Activated CD4-positive, alpha-beta T cell treated with anti-CD3 and anti-CD28 coated beads, Interleukin-2, amount 50 U/mL, for 24 hours (primary cell): ENCODE results near the gene PTS.
A peak's percentile ranks its signal among the peaks of the same experiment; 100 is the strongest.

Source experiments
- DNase-seq, 2 donors: peaks; one replicate each; pipeline ENCODE4 v3.0.0-alpha.2; 2020; ENCODE audit warnings: low read depth in 1 of 2, low spot score in 1 of 2

PTS gene

DNA sequence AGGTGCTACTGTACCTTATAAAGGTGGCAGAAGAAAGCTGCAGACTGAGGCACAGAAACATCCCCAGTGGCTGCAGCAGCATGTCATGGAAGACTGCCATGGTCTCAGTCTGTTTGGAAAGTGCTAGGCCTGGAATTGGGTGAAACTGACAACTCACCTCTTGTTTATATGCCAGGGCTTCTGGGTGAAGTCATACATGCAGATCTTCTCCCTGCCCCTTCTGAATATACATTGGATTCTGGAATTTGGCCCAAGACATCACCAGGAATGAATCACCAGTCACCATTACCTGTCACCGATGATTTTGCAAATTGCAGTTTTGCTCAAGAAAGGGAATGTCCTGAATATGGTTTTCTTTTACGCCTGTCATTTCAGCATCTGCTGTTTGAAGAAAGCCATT, 34.3 kb downstream of the PTS start, which contains the start of gene PLET1:
Gene PLET1, minus strand, starts transcription at position 371 of the 400 bp plus-strand sequence. Its CDS starts 271 bp downstream, at position 100.
- DNase-seq = no peak

DNA sequence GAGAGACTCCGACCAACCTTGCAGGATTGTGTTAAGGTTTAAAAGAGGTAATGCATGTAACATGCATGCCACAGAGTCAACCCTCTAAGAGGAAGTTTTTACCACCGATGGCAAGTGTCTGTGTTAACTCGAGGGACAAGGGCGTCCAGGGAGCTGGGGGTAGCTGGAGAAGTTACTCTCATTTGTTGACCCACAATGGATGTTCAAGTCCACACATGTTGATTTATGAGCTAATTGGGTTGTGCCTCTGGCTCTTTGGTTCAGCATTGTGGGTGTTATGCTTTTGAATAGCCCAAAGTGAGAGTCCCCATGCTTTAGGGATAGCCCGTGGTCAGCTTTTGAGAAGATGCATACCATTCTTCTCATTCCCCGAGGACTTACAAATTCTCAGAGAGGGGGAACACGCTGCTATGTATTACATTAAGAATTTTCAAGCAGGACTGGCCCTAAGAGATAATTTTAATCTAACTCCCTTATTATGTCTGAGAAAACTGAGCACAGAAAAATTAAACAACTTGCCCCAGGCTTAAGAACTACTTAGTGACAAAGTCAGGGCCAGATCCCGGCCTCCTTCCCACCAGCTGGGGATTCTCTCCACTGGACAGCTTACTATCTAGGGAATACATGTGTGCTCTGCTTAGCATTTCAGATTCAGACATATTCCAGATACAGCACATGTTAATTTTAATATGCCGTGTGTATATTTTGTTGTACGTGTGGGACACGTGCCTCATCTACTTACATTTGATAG, 39.6 kb downstream of the PTS start:
- no peak for DNase-seq

DNA sequence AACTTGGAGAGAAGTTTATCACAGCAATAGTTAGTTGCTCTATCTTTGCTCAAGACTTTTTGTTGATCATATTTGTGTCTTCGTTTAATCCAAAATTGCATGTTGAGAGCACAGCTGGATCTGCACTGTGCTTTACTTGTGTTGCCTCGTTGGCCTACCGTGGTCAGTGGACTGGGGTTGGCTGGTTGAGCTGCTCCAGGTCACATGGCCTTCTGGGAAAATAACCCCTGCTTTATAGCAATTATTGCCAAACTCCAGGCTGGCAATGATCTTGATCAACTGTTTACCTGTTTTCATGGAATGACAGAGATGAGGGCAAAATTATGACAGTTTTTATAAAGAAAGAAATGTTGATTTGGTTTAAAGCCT, 40.2 kb downstream of the PTS start:
- no peak for DNase-seq

DNA sequence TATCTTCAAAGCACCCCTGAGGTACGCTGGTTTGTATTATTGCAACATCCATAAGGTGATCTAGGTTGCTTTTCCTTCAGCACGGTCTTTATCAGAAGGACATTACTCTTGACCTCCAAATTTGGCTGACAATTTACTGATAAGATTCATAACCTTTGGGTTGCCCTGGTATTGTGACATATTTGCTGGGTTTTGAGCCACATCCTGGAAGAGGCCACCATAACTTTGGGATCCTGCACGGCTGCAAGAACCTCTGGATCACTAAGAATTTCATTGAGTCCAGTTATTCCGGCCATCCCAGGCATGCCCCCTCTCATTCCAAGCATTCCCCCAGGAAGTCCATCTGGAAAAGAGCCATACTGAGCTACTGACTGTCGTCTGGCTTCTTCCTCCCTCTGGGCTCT, 41.0 kb downstream of the PTS start:
- no peak for DNase-seq

GRCh38 chr11:112268406-112268805, 42.2 kb downstream of the PTS start:
- no peak for DNase-seq

- DNase-seq = no peak
Observed at GRCh38 chr11:112269139-112269538, 42.9 kb downstream of the PTS start.

GRCh38 chr11:112270551-112271180, 44.4 kb downstream of the PTS start:
- no peak for DNase-seq

DNA sequence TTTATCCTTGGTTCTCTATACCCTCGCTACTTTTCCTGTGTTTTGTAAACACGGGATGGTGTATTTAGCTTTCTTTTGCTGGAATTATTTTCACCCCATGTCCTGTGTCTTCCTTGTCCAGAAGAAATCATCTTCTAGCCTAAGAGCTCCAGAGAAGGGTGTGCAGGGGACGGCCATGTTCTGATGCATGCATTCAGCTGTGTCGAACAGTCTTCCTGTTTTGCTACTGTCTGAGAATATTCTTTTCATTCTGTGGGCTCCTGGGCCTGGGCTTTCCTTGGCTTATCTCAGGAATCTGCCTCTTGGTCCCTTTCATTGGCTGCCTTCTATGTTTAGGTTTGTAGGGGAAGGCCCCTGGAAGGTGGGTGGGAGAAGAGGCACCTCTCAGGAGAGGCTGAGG, 45.0 kb downstream of the PTS start:
- DNase-seq = no peak

DNA sequence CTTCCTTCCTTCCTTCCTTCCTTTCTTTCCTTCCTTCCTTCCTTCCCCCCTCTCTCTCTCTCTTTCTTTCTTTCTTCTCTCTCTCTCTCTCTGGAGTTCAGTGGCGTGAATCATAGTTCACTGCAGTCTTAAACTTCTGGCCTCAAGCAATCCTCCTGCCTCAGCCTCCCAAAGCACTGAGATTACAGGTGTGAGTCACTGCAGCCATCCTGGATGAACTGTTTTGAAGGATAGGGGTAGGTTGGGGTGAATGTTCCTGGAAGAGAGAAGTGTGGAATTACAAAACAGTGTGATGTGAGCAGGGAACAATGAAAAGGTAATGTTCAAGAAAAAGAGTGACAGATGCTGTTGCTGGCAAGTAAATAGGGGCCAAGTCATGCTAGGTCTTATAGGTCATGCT, 46.8 kb downstream of the PTS start:
- no peak for DNase-seq

- DNase-seq = no peak
Observed at GRCh38 chr11:112274007-112274783, 48.0 kb downstream of the PTS start.

DNA sequence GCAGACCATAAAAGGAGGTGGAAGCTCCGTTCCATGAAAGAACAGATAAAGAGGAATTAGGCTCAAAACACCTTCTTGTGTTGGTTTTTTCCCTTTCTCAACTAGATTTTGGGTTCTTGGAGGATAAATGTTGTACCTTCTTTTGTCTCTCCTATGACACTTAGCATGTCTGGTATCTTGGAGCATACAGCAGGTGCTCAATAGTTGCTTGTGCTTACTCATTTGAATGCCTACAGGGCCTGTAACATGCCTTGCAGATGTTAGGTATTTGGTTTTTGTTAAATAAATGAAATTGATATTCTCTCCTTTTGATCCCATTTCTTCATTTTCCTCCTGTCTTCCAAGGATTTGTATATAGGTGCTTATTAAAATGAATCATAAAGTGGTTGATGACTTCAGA, 50.8 kb downstream of the PTS start:
- DNase-seq = no peak

DNA sequence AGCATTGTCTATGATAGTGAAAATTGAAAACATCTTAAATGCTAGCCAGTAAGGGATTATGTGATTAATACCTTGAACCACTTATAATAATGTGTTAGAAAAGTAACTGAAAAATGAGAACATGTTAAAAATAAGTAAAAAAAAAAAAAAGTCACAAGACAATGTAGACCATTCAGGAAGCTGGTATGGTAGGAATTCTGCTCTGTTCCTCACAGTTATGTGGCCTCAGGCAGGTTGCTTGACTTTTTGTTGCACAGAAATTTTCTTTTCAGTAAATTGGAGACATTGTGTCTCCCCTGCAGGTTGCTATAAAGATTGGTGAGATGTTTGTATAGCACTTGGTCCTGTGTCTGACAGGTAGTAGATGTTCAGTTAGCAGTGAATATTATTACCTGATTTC, 51.7 kb downstream of the PTS start:
- no peak for DNase-seq

- no peak for DNase-seq
Observed at GRCh38 chr11:112278803-112279202, 52.6 kb downstream of the PTS start.

DNA sequence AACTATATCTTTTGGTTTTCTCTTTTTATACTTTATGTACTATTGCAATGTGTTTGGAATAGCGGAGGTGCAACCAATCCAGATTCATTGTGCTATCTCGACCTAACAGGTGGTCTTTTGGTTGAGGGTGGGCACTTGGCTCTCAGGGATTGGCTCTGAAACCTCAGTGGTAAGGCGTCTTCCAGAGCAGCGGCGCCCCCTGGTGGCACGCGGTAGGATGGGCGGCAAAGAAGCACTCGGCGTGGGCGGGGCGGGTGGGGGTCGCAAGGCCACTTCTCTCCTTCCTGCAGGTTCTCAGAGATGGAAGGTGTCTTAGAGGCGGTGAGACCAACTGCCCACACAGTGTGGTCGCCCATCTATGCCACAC, 53.7 kb downstream of the PTS start:
- DNase-seq = peak; percentile 65 to 66

- peak; percentile 32 to 70 for DNase-seq
Observed at GRCh38 chr11:112280268-112281126, 54.3 kb downstream of the PTS start.

DNA sequence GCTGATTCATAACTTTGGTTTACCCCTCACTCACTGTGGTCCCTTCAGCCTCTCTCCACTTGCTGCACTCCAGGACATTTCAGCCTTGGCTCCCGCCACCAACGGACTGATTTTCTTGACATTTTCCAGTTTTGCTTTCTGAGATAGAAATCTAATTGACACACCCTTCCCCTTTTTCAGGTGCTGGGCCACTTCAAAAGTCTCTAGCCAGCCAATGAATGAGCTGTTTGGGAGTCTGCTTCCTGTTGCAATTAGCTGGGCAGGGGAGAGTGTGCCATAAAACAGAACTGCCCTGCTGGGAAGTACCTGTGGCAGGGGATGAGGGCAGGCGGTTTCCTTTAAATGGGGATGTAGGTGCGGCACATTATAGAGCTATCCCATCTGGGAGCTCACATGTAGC, 55.5 kb downstream of the PTS start:
- DNase-seq = no peak
